NCI-H345 (cell line): Measurements from ENCODE around the gene RBM19.

Experiments
- DNase-seq: peaks from one replicate; lab custom pipeline; 2025; lab: John Stamatoyannopoulos, UW

Gene RBM19

DNA sequence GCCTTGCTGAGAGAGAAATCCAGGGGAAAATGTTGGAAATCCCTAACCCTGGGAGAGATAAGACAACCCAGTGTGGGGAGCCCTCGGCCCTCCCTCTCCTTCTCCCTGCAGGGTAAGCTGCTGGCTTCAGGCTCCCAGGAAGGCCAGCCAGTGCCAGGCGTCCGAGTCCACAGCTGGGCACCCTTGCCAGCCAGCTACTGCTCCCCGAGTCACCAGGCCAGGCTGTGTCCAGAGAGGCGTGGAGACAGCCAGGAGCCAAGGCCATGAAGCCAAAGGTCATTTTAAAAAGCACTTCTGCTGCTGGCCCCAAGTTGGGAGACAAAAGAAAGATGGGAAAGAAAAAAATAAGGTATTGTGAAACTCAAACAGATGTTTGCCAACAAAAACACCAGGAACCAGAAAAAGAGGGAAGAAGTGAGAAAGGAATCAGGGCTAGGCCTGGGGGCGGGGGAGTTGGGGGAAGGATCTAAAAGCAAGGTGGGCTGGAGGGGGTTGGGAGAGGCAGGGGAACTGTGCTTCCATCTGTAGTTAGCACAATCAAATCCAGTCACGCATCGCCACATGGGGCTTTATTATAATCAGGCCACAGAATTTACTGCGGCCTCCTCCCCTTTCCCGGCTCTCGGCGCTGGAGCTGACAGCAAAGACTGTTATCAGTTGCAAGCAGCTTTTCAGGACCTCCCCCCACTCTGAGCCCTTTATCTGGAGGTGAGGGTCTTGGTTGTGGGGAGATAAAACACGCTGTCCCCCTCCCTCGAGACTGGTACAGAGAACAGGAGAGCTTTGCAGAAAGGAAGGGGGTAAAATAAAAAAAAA lies 33.5 kb downstream of the RBM19 start:
- no peak for DNase-seq

GRCh38 chr12:113931517-113931916 lies 34.6 kb downstream of the RBM19 start:
- DNase-seq, result no peak

DNA sequence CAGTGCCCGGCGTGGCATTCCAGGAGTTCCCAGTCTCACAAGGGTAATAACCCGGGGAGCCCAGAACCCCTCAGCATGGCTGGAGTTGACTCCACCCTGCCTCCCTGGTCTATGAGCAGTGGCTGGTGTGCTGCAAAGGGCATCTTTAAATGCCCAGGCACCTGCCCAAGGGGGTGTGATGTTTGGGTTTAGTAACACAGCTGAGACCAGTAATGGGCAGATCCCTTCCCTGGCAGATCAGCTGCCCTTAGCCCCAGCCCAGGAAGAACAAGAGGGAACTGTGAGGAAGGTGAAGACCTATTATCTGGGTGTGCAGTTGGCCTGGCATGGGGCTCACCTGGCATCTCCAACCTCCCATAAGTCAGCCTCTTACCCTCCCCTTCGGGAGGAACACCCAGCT lies 35.9 kb downstream of the RBM19 start:
- no peak for DNase-seq

- no peak for DNase-seq
These were observed 36.7 kb downstream of the RBM19 start for GRCh38 chr12:113929312-113929989.

GRCh38 chr12:113926788-113927187 lies 39.3 kb downstream of the RBM19 start:
- DNase-seq, result no peak

DNA sequence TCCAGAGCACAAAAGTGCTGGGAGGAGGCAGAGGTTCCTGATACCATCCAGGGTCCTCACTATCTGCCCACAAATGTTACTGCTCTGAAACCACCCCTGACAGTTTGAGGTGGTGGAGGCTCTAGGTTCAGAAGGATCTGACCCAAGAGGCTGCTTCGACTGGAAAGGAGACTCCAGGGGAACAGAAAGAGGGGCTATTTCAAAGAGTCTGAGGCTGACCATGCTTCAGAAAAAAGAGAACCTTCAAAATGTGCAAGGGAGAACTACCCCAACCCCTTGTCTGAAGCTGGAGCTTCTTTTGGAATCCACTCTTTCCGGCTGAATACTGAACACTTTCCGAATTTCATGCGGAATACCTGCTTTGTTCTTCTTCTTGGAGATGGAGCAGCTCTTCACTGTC lies 41.8 kb downstream of the RBM19 start:
- no peak for DNase-seq

- DNase-seq, result no peak
These were observed 42.9 kb downstream of the RBM19 start for GRCh38 chr12:113923251-113923650.

DNA sequence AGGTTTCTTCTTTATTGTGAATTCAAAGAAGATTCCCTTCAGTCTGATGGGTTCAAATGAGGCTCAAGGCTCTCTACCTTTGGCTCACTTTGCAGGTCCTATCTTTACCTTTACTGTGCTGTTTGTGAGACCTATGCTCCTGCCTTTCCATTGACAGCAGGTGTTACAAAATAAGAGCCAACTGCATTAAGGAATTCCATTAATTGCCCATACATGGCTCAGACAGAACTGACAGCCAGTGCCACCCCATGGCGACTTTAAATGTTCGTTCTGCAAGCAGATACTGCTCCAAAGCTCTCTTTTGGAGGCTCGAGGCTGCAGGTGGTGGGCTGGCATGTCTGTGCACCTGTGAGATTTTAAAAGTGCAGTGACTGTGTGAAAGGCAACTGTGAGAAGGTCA lies 44.7 kb downstream of the RBM19 start:
- no peak for DNase-seq

GRCh38 chr12:113919791-113920190 lies 46.3 kb downstream of the RBM19 start:
- no peak for DNase-seq

DNA sequence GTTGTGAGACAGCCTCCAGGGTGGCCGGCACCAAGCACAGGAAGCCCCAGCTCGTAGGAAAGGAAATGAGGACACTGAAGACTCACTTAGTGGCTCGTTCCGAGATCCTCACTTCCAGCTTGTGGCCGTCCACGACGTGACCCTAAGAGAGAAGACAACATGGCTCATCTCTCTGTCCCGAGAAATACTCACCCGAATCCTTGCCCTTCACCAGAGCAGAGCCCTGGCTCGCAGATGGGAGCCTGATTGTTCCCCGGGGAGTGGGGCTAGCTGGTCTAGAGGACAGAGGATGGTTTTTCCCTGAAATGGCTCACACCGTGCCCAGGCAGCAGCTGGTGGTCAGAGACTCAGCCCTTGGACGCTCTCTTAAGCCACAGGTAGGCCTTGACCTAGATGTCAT lies 47.8 kb downstream of the RBM19 start:
- DNase-seq, result no peak

DNA sequence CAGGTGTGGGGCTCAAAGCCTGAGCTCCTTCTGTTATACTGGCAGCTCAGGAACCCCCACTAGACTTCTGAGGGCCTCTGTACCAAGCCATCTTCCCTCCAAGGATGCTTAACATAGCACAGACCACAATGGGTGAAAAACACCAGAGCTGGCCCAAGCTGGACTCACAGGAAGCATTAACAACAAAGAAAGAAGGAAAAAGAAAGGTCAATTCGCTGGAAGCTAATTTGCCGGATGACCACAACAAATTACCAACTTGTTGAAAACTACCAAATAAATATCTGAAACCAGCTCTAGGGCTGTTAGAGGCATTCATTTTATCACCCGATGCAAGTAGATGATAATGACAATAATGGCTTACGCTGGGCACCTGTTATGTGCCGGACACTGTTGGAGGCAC lies 48.7 kb downstream of the RBM19 start:
- no peak for DNase-seq

DNA sequence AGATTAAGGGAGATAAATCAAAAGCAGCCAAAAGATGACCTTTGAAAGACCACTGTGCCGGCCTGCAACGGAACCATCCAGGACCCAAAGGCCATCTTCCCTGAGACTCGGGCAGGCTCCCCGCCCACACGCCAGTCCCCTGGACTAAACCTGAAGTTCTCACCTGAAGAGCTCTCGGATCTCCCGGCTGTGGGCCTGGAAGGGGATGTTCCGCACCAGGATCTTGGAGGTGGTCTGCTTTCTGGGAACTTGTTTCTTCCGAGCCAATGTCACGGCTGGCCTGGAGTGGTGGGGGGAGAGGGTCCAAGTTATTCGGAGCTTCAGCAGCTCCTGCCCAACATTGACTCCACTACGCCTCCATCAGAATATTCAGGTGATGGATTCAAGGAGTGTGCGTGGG lies 51.3 kb downstream of the RBM19 start:
- DNase-seq, result no peak

- no peak for DNase-seq
These were observed 51.9 kb downstream of the RBM19 start for GRCh38 chr12:113914176-113914575.

- peak; percentile 66 for DNase-seq
These were observed 53.3 kb downstream of the RBM19 start for GRCh38 chr12:113912760-113913329.

DNA sequence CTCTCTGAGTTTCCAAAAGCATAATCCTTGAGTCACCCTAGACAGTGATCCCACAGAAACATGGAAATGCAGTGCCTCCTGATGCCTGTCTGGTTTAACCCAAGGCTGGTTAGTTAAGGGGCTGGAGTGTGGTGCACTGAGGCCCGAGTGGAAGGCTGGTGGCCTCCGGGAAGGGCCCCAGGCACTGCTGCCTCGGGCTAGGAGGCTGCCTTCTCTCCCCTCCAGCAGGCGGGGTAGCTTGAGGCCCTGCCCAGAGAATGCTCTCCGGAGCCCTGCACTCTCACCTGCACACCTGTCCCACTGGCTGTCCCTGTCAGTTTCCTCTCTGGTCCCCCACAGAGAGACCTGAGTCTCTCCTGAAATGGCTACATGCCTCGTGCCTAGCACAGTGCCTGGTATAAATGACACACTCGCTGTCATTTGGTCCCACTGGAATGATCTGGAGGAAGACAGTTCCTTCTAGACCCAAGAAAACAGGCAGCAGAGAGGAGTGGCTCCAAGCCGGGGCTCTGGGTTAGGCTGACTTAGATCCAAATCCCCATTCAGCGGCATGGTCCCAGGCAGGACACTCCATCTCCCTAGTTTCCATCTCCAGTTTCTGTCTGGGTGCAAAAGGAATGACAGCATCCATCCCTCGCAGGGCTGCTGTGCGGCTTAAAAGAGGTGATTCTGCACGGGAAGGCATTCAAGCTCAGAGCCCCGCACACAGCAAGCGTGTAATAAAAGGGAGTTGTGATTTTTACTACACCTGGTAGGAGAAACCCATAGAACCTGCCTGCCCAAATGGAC lies 54.0 kb downstream of the RBM19 start:
- no peak for DNase-seq

- DNase-seq, result peak; percentile 24
These were observed 55.3 kb downstream of the RBM19 start for GRCh38 chr12:113910751-113911272.

DNA sequence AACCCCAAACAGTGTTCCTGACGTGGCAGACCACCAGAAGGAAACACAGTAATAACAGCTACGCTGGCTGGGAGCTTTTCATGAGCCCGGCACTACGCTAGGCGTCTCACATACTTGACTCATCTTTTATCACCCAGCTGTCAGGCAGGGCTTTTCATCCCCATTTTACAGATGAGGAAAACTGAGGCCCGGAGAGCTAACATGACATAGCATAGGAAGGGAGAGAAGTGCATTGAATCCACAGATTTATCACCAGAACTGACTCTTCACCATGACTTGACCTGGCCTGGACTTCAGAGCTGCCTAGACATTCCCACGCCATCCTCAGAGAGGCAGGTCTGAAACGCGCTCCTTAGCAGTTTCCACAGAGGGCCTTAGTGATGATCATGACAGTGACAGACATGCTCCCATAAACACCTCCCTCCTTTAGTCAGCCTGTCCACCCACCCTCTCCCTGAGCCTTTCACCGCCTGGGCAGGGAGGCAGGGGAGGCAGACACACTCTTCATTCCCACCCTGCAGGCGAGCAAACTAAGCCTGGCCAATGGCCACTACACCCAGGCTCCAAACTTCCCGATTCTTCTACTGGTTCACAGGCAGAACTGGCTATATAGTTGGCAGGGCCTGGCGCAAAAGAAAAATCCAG lies 56.2 kb downstream of the RBM19 start:
- no peak for DNase-seq

GRCh38 chr12:113908584-113909100 lies 57.5 kb downstream of the RBM19 start:
- no peak for DNase-seq

DNA sequence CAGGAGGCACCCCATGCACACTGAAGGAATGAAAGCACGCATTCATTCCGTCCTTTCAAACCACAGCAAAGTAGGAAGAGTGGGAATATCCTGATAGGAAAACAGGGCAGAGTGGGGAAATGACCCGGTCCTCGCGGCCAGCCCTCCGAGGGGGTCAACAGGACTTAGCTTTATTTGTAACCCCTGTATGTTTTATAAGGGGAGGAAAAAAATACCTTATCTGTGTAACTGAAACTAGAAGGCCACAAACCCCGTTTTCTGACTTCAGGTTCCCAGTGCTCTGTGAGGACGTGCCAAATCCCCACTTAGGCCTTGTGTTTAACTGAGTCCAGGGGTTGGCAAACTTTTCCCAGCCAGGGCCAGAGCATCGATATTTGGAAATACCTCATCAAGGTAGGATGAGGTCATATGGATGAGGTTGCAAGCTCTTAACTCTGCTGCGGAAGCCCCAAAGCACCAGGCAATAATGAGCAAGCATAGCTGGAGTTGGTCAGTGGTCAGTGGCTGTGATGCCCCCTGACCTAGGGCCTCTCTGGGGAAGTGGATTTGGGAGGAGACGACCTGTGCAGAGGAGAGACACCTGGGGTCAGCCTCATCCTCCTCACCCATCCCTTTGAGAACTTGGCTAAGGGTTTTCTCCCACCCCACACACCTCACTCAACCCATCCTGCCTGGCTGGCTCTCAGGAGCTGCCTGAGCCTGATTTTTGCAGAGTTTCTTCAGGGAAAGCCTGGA lies 58.5 kb downstream of the RBM19 start:
- no peak for DNase-seq

GRCh38 chr12:113906411-113907200 lies 59.5 kb downstream of the RBM19 start:
- DNase-seq, result no peak
